K562 (cell line): ENCODE measurements around the gene IZUMO4. TPM values are rescaled to one million over a fixed set of nuclear protein-coding genes. Genes with fewer than 3 reads are reported as not detected.

Experiments used
- ATF7 ChIP-seq: fragments of 450-650 bp; IDR thresholded peaks from 2 replicates; pipeline ENCODE4 v1.7.1; 2014; ENCODE audit warnings: mild to moderate bottlenecking, moderate library complexity
- BMI1 ChIP-seq: fragments of 150-350 bp; IDR thresholded peaks from 2 replicates; pipeline ENCODE4 v1.6.1; 2014; ENCODE audit warnings: low read length
- CHD7 ChIP-seq: fragments of 200-600 bp; sonication (generic); IDR thresholded peaks from one replicate; pipeline ENCODE4 v1.6.1; 2012; ENCODE audit warnings: mild to moderate bottlenecking, low read depth, low read length, inconsistent platforms
- EGR1 ChIP-seq: fragments of 450-650 bp; conservative IDR thresholded peaks from 2 replicates; pipeline ENCODE4 v1.6.1; 2017; ENCODE audit warnings: mild to moderate bottlenecking
- GMEB1 ChIP-seq: fragments of 250-450 bp; sonication (Bioruptor Pico); IDR thresholded peaks from 2 replicates; pipeline ENCODE4 v1.4.0; 2020; ENCODE audit warnings: mild to moderate bottlenecking
- HIVEP1 ChIP-seq: fragments of 250-450 bp; sonication (Bioruptor Pico); IDR thresholded peaks from 2 replicates; pipeline ENCODE4 v1.4.0; 2020; ENCODE audit warnings: mild to moderate bottlenecking
- IRF2 ChIP-seq: sonication (generic); formaldehyde crosslinking; IDR thresholded peaks from 2 replicates; pipeline ENCODE4 v1.8.1; 2022; ENCODE audit warnings: mild to moderate bottlenecking, missing genetic modification reagents
- MYBL2 ChIP-seq, 2 experiments: fragments of 450-650 bp in 1 of 2; sonication (generic) in 1 of 2; formaldehyde crosslinking in 1 of 2; IDR thresholded peaks; 2 replicates each; pipeline versions ENCODE4 v1.6.1 to v1.8.1; 2017 to 2022; ENCODE audit warnings: borderline replicate concordance in 1 of 2, inconsistent platforms in 1 of 2, low read depth in 1 of 2, mild to moderate bottlenecking in 1 of 2, missing genetic modification reagents in 1 of 2, moderate library complexity in 1 of 2
- PHF20 ChIP-seq: fragments of 450-650 bp; IDR thresholded peaks from 2 replicates; pipeline ENCODE4 v1.6.1; 2018; ENCODE audit not compliant: partially characterized antibody
- POLR2H ChIP-seq: IDR thresholded peaks from 2 replicates; pipeline ENCODE4 v1.6.1; 2016; ENCODE audit warnings: missing genetic modification characterization, low read depth, mild to moderate bottlenecking, control low read depth, missing compliant biosample characterization, moderate library complexity
- SMARCA4 ChIP-seq: fragments of 450-650 bp; IDR thresholded peaks from 2 replicates; pipeline ENCODE4 v1.6.1; 2016
- SNIP1 ChIP-seq: fragments of 450-650 bp; IDR thresholded peaks from 2 replicates; pipeline ENCODE4 v1.7.1; 2017; ENCODE audit warnings: low read depth, mild to moderate bottlenecking
- ZBTB8A ChIP-seq: fragments of 450-650 bp; IDR thresholded peaks from 2 replicates; pipeline ENCODE4 v1.6.1; 2018; ENCODE audit warnings: mild to moderate bottlenecking, moderate library complexity; ENCODE audit not compliant: partially characterized antibody
- ZFX ChIP-seq: sonication (generic); formaldehyde crosslinking; IDR thresholded peaks from 2 replicates; pipeline ENCODE4 v1.8.0; 2022; ENCODE audit warnings: mild to moderate bottlenecking, missing genetic modification reagents, moderate library complexity
- ZNF212 ChIP-seq: fragments of 450-650 bp; formaldehyde crosslinking; IDR thresholded peaks from 2 replicates; pipeline ENCODE4 v1.4.0; 2020; ENCODE audit warnings: mild to moderate bottlenecking
- polyA plus RNA-seq, 8 experiments: library from polyadenylated mRNA; depleted of rRNA in 4 of 8; stranded (reverse) in 5 of 8; unstranded in 3 of 8; fragments of >200 nt; fragmentation: Nextera tagmentation in 2 of 8; fragmentation: Illumina TruSeq in 1 of 8; extraction: Ambion mirVana in 2 of 8; extraction: Trizol in 1 of 8; gene quantifications; 2 replicates each; pipeline versions ENCODE4 v1.2.1 to v1.2.3, GENCODE V29; 2011 to 2014; ENCODE audit warnings: inconsistent platforms in 1 of 8, missing spikeins in 1 of 8
- total RNA-seq, 7 experiments: library from RNA; depleted of rRNA in 6 of 7; stranded (reverse); fragments of >200 nt in 6 of 7; fragmentation: Illumina TruSeq in 2 of 7; extraction: Trizol in 2 of 7; gene quantifications; 2 replicates each; pipeline versions ENCODE4 v1.2.1 to v1.2.3, GENCODE V29; 2011 to 2021; ENCODE audit warnings: low replicate concordance in 1 of 7

IZUMO4 gene
- total and polyA plus RNA-seq, 9 of the 15 experiments (the other 6 are each of a cell fraction or from before 2014, with no cell fraction given): 0.07 to 3.9 (median 1.2) TPM

GRCh38 chr19:2059422-2060201 lies 37.1 kb upstream of the IZUMO4 start (continued):
- TF ChIP-seq CHD7 (no peak), SMARCA4 (peak; percentile 80; the same call in 1 of the 2 replicates), MYBL2 (IDR thresholded peaks at IDR 0.05; ENCODE audit: low read depth) (no peak), MYBL2 (CRISPR knock-in tag; IDR thresholded peaks at IDR 0.05; ENCODE audit: borderline replicate concordance) (no peak), IRF2 (CRISPR knock-in tag) (no peak), ZNF212 (CRISPR knock-in tag) (no peak), HIVEP1 (CRISPR knock-in tag) (peak; percentile 60), ZFX (peak; percentile 95), GMEB1 (peak; percentile 30; the same call in 1 of the 2 replicates), POLR2H (tag) (peak; percentile 91), PHF20 (no peak), BMI1 (no peak), SNIP1 (no peak), EGR1 (peak; percentile 66; the same call in 1 of the 2 replicates), ATF7 (peak; percentile 95), ZBTB8A (no peak)
